GM12801 (cell line): ENCODE results near the gene ACSS3.

Experiments
- CTCF ChIP-seq: IDR thresholded peaks from one replicate; pipeline ENCODE4 v1.5.1; 2011; ENCODE audit warnings: control low read depth; ENCODE audit not compliant: insufficient read length; ENCODE audit errors: extremely low read depth

The ACSS3 gene

GRCh38 chr12:81095501-81096232, 17.8 kb downstream of the ACSS3 start:
- TF ChIP-seq CTCF, result no peak

- no peak for TF ChIP-seq CTCF
Observed at GRCh38 chr12:81105687-81106086, 27.8 kb downstream of the ACSS3 start.

DNA sequence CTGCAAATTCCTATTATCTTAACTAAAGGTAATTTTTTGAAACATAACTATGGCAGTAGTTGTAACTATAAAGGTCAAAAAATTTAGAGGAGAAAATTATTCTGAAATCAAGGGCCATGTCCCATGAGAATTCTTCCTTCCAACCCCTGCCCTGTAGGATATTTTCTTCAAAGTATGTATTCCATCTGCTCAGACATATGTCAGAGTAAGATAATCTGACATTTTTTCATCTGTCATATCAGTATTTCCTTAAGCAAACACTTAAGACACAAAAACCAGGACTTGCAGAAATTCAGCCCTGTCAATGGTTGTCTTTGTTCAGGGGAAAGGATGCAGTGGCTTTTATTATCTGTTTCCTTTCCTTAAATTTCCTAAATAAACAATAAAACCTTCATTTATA, 36.3 kb downstream of the ACSS3 start:
- no peak for TF ChIP-seq CTCF

GRCh38 chr12:81120961-81121360, 43.1 kb downstream of the ACSS3 start:
- no peak for TF ChIP-seq CTCF

DNA sequence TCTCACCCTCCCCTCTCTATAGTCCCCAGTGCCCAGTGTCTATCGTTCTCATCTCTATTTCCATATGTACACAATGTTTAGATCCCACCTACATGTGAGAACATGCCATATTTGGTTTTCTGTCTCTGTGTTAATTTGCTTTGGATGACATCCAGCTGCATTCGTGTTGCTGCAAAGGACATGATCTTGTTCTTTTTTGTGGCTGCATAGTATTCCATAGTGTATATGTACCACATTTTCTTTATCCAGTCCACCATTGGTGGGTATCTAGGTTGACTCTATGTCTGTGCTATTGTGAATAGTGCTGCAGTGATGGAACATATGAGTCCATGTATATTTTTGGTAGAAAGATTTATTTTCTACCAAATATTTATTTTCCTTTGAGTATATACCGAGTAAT, 45.7 kb downstream of the ACSS3 start:
- no peak for TF ChIP-seq CTCF

DNA sequence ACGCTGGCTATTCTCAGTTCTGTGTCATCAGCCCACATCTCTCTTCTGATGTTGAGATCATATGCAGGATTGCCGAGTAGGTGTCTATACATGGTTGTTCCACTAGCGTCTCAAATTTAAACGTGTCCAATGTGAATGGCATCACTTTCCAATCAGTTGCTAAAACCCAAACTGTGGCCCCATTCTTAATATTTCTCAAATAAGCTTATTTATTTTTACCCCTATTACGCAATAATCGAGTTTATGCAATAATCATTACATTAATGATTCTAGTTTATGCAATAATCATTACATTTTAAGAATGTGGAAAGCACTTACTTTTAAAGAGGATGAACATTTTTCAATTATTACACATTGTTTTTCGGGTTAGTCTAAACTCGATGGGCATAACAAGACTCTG, 47.8 kb downstream of the ACSS3 start:
- no peak for TF ChIP-seq CTCF

- TF ChIP-seq CTCF, result no peak
Observed at GRCh38 chr12:81128930-81129554, 51.2 kb downstream of the ACSS3 start.
